SHP77 (cell line): ENCODE data around the gene FCRLA.
"Not testable (repeated sequence)": the region's sequence is repeated elsewhere in the genome, so short reads cannot be mapped to it uniquely, and the experiment has no call there.

Experiments
- DNase-seq, 2 experiments: peaks; one replicate each; lab custom pipeline; 2025; lab: John Stamatoyannopoulos, UW

FCRLA gene

GRCh38 chr1:161705537-161705936, 1.5 kb upstream of the FCRLA start:
- no peak for DNase-seq

- no peak for DNase-seq
These were observed 932 bp upstream of the FCRLA start for GRCh38 chr1:161706113-161706481.

GRCh38 chr1:161707503-161707902, 474 bp downstream of the FCRLA start:
- no peak for DNase-seq

GRCh38 chr1:161709373-161709772, 2.3 kb downstream of the FCRLA start:
- no peak for DNase-seq

GRCh38 chr1:161710560-161710959, 3.5 kb downstream of the FCRLA start:
- DNase-seq: no peak

- DNase-seq: no peak
These were observed 11.7 kb downstream of the FCRLA start for GRCh38 chr1:161718559-161719324.

- DNase-seq: no peak
These were observed 12.2 kb downstream of the FCRLA start for GRCh38 chr1:161719325-161719611.

- DNase-seq: no peak
These were observed 13.4 kb downstream of the FCRLA start for GRCh38 chr1:161720422-161720821.

- DNase-seq: no peak
These were observed 14.1 kb downstream of the FCRLA start, which contains the start of gene FCRLB for GRCh38 chr1:161720956-161721737. Gene FCRLB, plus strand, starts transcription at chr1:161721544. Its CDS starts 1,129 bp downstream, at chr1:161722673.

GRCh38 chr1:161721738-161722343, 14.8 kb downstream of the FCRLA start:
- no peak for DNase-seq

- no peak for DNase-seq
These were observed 15.4 kb downstream of the FCRLA start for GRCh38 chr1:161722406-161722805.

GRCh38 chr1:161723459-161724141, 16.6 kb downstream of the FCRLA start:
- no peak for DNase-seq

GRCh38 chr1:161725258-161725907, 18.4 kb downstream of the FCRLA start:
- not testable (repeated sequence) for DNase-seq

- DNase-seq: peak; percentile 39 to 51
These were observed 19.0 kb downstream of the FCRLA start for GRCh38 chr1:161725908-161726472.

GRCh38 chr1:161726473-161727255, 19.6 kb downstream of the FCRLA start:
- peak; percentile 86 to 88 for DNase-seq

- DNase-seq: no peak
These were observed 20.4 kb downstream of the FCRLA start for GRCh38 chr1:161727256-161727924.

- no peak for DNase-seq
These were observed 21.6 kb downstream of the FCRLA start for GRCh38 chr1:161728376-161729226.

GRCh38 chr1:161730050-161730564, 23.1 kb downstream of the FCRLA start:
- DNase-seq: no peak

GRCh38 chr1:161731241-161731640, 24.2 kb downstream of the FCRLA start:
- DNase-seq: no peak
